Activated CD4-positive, alpha-beta T cell treated with anti-CD3 and anti-CD28 coated beads, Interleukin-2, amount 50 U/mL, for 24 hours (primary cell): Measurements from ENCODE around the gene ZSCAN18.

Experiments
- DNase-seq, 2 donors: peaks; one replicate each; pipeline ENCODE4 v3.0.0-alpha.2; 2020; ENCODE audit warnings: low read depth in 1 of 2, low spot score in 1 of 2

Gene ZSCAN18

DNA sequence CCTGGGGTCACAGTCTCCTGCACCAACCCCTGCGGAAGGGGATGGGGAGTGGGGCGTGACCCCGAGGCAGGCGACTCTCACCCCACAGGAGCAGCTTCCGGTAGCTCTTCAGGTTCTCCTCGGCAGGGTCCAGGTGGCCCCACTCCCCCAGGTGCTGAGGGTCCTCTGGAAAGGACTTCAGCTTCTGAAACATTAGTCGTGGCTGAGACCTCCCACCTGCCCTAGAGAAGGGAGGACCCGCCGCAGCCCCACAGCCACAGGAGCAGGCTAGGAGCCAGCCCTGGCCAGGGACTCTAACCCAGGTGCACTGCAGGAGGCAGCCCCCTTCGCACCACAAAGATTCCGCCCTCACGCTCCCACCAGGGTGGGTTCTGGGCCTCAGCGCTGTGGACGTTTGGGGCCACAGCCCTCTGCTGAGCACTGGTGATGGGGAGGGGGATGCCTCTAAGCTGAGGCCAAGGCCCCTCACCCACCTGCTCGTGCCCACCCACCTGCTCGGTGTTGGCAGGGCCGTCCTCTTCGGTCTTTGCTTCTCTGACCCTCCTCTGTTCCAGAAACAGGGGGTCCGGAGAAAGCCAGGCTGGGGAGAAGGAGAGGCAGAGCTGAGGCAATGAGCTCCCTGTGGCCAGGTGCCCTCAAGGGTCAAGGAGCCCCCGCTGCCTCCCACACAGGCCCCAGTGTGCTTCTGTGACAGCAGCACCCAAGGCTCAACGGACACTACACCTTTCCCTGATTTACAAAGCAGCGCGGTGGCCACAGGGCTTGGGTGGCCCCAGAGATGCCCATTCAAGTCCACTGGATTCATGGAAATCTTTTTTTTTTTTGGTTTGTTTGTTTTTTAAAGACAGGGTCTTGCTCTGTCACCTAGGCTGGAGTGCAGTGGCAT, 11.0 kb downstream of the ZSCAN18 start:
- no peak for DNase-seq

DNA sequence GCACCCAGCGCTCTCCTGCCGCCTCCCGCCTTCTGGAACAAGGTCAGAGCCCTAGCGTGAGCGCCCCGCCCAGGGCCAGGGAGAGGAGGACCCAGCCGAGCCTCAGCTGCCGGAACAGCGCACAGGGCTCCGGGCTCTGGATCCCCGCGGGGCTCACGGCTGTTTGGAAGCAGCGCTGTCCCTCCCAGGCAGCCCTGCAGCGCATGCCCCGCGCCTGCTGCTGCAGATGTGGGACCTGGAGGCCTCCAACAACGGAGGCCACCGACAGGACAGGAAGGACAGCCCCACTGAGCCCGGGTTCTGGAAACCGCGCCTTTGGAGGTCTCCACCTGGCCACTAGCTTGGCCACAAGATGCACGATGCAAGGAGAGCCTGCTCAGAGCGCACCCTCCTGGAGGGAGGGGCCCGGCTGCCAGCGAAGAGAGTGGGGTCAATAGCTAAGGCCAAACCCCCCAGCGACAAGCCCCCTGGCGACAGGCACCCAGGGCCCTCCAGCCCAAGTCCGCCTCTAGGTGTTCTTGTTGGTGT, 12.6 kb downstream of the ZSCAN18 start:
- DNase-seq: no peak

DNA sequence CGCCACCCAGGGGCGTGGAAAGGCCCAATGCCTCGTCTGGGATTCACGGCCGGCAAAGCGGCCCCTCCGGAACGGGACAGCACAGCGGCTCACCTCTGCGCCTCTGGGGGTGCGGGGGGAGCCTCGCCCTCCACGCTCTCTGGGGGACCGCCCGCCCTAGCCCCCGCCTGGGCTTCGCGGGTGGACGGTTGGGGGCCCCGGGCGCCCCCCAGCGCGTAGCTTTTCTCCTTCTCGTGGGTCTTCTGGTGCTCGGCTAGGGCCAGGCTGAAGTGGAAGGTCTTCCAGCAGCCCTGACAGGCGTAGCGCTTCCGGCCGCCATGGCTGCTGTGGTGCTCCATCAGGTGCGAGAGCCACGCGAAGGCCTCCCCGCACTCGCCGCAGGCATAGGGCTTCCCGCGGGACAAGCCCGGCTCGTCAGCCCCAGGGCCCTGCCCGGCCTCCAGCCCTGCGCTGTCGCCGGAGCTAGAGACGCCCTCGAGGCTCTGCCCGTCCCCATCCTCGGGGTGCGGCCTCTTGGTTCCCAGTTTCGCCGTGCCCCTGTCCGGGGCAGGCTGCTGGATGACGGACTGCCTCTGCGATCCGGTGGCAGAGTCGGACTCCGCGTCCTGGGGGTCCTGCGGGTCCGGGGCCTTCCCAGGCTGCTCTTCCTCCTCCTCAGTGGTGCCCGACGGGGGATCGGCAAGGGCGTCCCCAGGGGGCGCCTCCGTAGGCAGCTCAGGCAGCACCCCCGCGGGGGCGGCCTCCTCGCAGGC, 13.3 kb downstream of the ZSCAN18 start:
- DNase-seq: no peak

DNA sequence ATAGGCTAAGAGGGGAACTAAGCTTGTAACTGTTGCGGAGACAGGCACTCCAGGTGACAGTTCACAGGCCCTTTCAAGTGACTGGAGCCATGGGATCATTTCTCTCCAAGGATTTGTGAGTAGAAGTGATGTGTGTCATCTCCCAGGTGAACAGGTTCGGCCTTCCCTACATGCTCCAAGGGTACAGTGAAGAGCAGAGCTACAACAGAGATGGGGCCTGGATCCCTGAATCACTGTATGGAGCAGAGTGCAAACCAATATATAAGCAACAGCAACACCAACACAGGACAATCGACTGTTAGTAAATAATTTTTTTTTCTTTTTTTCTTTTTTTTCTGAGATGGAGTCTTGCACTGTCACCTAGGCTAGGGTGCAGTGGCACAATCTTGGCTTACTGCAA, 15.0 kb downstream of the ZSCAN18 start:
- DNase-seq: no peak

DNA sequence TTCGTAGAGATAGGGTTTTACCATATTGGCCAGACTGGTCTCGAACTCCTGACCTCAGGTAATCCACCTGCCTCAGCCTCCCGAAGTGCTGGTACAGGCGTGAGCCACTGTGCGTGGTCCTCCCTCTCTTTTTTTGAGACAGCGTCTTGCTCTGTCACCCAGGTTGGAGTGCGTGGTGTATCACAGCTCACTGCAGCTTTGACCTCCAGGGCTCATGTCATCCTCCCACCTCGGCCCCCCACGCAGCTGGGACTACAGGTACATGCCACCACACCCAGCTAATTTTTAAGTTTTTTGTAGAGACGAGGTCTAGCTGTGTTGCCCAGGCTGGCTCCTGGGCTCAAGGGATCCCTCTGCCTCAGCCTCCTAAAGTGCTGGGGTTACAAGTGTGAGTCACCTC, 18.2 kb downstream of the ZSCAN18 start:
- DNase-seq: no peak

DNA sequence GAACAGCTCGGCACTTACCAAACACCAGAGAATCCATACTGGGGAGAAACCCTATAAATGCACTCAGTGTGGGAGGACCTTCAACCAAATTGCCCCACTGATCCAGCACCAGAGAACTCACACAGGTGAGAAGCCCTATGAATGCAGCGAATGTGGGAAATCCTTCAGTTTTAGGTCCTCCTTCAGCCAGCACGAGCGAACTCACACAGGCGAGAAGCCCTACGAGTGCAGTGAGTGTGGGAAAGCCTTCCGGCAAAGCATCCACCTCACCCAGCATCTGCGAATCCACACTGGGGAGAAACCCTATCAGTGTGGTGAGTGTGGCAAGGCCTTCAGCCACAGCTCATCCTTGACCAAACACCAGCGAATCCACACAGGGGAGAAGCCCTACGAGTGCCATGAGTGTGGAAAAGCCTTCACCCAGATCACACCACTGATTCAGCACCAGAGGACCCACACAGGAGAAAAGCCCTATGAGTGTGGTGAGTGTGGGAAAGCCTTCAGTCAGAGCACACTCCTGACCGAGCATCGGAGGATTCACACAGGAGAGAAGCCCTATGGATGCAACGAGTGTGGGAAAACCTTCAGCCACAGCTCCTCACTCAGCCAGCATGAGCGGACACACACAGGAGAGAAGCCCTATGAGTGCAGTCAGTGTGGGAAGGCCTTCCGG, 30.7 kb downstream of the ZSCAN18 start:
- DNase-seq: no peak

DNA sequence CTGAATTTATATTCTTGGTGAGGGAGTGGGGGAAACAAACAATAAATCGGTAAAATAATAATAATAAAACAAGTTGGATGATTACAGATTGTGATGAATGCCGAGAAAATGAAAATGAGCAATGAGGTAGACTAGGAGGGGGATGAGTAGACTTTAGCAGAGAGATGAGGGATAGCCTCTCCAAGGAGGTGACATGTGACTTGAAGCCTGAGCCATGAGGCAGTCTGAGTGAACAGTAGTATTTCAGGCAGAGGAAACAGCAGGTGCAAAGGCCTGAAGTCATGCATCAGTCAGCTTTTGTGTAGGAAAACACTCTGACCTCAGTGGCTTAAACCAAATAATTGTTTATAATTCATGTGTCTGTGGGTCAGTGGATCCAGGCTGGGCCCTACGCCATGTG, 34.3 kb downstream of the ZSCAN18 start:
- no peak for DNase-seq

DNA sequence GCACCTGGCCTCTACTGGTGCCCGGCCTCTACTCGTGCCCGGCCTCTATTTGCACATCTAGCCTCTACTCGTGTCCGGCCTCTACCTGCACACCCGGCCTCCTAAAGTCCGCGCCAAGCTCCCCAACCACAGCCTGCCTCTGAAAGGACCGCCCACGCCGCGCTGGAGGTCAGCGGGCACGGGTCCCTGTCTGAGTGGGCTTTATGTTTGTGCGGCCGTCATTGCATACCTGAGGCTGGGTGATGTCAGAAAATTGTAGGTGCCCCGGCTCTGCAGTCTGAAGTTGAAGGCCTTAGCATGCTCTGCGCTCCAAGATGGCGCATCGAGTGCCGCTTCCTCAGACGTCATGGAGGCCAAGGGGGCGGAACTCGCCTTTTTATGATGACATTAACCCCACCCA, 37.8 kb downstream of the ZSCAN18 start:
- DNase-seq: no peak

DNA sequence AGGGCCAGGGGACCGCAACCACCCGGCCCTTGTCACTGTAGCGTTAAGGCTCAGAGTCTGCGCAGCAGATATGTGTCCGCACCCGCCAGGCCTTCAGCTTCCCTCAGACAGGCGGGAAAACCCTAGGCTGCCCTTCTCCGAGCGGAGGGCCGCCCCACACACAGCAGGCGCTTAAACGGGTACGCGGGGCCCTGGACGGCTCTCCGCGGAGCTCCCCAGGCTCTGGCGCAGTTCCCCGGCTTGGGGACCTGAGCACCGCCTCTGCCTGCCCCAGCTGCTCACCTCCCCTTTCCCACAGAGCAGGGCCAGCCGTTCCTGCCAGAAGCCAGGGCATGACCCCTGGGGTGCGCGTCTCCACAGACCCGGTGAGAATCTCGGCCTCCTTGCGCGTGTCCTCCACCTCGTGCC, 38.4 kb downstream of the ZSCAN18 start:
- no peak for DNase-seq

DNA sequence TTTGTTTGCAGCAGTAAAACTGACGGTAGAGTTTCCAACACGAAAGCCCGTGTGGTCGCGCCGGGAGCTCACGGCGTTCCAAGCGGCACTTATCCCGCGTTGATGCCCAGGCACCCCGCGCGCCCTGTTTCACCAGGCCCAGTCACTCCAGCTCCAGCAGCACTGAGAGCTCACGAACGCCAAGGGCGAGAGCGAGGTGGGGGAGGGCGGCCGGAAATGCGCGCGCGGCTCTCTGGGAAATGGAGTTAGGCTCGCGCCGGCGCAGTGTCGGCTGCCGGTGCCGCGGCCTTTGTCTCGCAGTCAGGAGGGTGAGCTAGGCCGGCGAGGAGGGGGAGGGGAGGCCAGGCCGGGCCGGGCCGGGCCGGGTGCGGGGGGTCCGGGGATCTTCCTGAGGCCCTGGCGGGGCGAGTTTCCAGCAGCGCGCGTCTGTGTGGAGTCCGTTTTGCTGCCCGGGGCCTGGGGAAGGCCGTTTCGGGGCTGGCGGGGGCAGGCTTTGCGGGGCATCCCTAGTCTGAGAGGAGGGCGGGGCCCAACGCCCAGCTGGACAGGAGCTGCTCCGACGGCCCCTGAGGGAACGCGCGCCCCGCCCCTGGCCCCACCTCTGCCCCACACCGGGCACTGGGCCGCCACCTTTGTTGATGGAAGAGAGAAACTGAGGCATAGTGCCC, 38.9 kb downstream of the ZSCAN18 start, which contains the start of gene ZNF135:
Gene ZNF135 (plus strand): TSS at position 280 of the 668 bp plus-strand sequence. CDS start 721 bp downstream, outside the sequence.
- peak; percentile 13 to 39 for DNase-seq

DNA sequence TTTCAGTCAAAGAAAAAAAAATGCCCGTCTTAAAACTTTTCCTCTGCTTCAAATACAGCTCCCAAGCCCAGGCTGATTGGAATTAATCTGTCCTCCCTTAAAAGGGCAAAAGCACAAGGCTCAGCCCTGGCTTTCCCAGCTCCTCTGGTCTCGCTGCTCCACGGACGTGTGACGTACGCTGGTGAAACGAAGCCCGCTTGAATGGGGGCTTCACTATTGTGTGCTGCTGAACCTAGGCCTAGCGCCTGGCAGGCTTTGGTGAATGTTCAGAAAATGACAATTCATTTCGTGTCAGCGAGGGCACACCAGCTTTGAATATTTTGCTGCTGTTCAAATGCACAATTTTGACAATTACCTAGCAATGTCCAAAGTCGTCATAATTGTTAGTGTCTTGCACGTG, 39.6 kb downstream of the ZSCAN18 start:
- DNase-seq: no peak

DNA sequence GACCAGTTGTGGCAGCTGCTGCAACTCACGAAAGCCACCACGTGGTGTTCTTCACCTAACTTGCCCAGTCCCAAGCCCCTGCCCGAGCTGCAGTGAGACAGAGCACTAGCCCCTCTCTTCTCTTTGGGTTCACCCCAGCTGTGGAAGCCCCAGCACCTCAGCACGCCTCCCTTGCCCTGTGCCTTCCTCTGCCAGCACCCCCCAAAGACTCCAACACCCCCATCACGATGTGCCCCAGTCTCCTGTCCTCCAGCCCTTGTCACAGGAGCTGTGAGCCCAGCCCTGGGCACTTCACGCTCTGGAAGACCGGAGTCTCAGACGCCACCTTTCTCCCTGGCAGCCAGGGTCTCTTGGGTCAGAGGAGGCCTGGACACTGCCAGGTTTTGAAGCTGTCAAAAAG, 41.2 kb downstream of the ZSCAN18 start:
- DNase-seq: no peak

DNA sequence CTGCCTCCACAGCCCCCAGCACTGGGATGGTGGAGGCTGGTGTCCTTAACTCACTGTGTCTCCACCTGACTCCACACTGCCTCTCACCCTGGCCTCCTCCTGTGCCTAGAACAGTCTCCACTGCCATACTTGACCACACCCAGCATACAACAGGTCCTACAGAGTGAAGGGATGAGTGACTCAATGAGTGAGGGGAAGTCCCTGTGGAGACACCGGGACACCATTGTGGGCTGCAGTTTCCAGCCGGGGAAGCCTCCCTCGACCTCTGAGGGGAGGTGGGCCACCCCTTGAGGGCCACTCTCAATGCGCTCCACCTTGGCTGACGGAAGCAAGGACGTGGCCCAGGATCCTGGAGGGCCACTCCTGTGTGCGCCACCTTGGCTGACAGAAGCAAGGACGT, 41.8 kb downstream of the ZSCAN18 start:
- no peak for DNase-seq

DNA sequence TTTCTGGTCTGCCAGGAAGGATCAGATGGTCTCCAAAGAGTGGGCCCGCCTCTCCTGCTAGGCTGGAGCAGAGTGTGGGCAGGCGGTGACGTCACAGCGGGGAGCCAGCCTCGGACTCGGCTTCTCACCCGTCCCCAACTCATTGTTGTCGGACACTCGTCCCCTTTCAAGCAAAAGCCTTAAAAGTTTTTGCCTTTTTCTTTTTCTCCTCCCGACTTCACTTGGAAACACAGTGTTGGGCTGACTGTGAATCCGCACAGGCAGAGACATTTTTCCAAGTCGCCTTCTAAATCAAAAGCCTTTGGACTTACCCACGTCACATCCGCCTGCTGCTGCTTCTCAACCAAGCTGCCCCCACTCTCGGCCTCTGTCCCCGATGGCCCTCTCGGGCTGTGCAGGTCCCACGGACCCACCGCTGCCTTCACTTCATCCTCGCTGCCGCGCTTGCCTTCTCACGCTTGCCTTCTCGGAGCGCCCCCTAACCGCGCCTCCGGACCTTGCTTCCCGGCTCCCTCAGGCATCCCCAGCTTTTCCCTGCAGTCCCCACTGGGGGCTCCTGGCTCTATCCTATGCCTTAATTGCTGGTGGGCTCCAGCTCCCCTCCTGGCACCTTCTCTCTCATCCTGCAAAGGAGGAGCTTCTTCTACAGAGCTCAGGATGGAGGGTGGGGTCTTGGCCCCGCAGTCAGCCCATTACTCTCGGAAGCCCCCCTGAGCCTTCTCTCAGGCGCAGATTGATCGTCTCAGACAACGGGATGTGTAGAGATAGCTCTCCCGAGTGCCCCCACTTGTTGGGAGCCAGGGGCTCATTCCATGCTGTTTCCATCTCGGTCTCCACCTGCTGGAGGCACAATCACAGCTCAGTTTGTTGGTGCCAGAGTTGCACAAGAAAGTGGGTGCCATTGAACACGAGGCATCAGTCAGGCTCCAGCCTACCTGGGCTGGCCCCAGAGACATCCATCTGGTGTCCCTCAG, 42.8 kb downstream of the ZSCAN18 start:
- no peak for DNase-seq

DNA sequence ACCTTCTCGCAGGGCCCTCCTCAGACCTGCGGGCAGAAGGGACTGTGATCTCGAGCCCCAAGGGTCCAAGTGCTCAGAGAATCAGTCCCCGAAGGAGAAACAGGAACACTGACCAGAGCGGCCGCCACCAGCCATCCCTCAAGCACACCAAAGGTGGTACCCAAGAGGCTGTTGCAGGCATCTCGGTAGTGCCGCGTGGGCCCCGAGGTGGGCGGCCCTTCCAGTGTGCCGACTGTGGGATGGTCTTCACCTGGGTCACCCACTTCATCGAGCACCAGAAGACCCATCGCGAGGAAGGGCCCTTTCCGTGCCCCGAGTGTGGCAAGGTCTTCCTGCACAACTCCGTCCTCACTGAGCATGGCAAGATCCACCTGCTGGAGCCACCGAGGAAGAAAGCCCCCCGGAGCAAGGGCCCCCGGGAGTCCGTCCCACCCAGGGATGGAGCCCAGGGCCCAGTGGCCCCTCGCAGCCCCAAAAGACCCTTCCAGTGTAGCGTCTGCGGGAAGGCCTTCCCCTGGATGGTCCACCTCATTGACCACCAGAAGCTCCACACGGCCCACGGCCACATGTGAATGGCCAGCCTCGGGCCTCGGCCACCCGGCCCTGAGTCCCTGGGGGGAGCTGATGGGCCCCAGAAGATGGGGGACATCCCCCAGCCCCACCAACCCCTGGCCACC, 44.4 kb downstream of the ZSCAN18 start:
- DNase-seq: no peak

DNA sequence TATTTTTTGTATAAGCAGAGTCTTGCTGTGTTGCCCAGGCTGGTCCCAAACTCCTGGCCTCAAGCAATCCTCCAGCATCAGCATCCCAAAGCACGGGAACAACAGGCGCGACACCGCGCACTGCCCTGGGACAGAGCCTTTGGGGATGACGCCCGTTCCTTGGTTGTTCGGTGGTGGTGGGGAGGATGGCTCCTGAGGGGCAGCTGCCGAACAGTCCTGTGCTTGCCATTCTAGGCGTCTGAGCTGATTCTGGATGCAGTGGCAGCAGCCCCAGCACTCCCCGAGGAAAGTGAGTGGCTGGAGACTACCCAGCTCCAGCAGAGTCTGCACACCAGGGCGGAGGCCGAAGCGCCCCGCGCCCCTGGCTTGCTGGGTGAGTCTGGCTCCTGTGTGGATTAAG, 45.8 kb downstream of the ZSCAN18 start:
- DNase-seq: no peak

DNA sequence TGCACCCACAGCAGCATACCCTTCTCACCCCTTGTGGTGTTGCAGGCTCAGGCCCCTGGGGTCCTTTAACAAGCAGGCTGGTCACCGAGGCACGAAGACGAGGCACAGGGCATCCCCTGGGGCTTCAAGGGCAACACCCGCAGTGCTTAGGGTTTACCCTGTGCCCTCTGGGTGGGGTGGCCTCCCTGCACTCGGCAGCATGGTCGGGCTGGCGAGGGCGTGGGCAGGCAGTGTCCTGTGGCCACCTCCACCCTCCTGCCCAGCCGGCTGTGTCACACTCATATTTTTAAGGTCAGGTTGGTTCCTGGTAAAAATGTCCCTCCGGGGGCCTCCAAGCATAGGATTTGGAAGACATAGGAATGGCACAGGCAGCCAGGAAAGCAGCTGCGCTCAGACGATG, 50.4 kb downstream of the ZSCAN18 start:
- no peak for DNase-seq

DNA sequence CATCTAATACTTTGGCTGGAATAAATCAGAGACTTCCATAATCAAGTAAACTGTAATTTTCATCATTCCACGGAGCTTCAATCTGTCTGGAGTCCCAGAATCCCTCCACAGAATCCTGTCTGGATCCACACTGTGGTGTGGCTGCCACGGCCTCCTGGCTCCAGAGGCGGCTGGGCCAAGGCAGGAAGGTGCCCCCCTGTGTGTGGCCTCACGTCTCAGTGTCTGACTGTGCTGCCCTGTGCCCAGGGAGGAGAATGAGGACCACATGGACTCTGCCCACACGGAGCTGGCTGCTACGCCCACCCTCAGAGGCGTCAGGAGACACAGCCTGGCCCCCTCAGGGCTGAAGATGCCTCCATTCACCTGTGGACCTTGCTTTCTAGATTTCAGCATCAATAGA, 51.2 kb downstream of the ZSCAN18 start:
- DNase-seq: no peak

DNA sequence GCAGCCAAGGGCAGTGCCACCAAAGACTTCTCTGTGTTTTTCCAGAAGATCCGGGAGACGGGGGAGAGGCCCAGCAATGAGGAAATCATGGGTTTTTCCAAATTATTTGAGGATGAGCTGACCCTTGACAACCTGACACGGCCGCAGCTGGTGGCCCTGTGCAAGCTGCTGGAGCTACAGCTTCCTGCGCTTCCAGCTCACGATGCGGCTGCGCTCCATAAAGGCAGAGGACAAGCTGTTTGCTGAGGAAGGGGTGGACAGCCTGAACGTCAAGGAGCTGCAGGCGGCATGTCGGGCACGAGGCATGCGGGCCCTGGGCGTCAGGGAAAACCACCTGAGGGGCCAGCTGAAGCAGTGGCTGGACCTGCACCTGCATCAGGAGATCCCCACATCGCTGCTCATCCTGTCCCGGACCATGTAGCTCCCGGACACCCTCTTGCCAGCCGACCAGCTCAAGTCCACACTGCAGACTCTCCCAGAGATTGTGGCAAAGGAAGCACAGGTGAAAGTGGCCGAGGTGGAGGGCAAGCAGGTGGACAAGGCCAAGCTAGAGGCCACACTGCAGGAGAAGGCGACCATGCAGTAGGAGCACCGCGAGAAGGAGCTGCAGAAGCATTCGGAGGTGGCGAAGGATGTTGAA, 52.5 kb downstream of the ZSCAN18 start:
- no peak for DNase-seq
